ENCODE results near the gene OPRL1.

OPRL1 gene

DNA sequence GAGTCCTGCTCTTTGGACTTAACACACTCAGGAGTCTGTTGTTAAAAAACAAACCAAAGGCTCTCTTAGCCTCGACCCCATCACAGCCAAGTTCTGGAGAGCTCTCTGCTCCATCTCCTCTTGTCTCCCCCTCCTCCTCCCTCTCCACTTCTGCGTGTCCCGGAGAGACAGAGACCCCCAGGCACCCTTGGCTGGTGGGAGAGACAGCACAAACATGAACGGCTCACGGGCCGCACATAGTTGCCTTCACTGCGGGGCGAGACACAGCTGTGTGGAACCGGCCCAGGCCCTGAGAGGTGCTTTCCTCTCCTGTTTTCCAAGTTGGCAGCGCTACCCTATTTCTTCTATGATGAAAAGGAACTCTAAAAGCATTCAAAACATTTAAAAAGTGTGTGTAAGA, 61.1 kb downstream of the OPRL1 start:
- H3K27me3 ChIP-seq (ENCODE audit: insufficient read depth, low read depth, severe bottlenecking), result no peaks in the 10 kb centered on the region

DNA sequence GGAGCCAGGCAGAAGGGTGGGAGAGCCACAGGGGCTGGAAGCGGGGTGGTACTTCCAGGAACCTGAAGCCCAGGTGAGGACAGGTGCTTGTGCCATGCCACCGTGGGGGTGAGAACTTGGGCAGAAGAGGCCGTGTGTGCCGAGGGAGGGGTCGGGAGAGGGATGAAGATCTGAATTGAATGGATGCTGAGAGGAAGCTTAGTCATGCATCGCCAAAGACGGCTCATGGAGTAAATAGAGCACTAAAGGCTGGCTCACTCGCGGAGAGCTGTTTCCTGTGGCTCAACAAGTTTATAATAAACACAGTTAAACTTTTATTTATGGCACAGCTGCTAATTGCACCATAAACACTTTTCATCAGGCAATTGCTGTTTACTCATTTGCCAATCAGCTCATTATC, 62.7 kb downstream of the OPRL1 start:
- Histone ChIP-seq H3K9me3 (ENCODE audit: severe bottlenecking) (no peaks in the 10 kb centered on the region), H3K36me3 (no peaks in the 10 kb centered on the region), H3K27me3 (ENCODE audit: insufficient read depth, low read depth, severe bottlenecking) (no peaks in the 10 kb centered on the region), H3K4me3 (ENCODE audit: low read depth, low read length) (no peak overlapping the region), H3K27ac (no peak overlapping the region)
- peak; percentile 29 for DNase-seq
- TF ChIP-seq, protein P1, sequence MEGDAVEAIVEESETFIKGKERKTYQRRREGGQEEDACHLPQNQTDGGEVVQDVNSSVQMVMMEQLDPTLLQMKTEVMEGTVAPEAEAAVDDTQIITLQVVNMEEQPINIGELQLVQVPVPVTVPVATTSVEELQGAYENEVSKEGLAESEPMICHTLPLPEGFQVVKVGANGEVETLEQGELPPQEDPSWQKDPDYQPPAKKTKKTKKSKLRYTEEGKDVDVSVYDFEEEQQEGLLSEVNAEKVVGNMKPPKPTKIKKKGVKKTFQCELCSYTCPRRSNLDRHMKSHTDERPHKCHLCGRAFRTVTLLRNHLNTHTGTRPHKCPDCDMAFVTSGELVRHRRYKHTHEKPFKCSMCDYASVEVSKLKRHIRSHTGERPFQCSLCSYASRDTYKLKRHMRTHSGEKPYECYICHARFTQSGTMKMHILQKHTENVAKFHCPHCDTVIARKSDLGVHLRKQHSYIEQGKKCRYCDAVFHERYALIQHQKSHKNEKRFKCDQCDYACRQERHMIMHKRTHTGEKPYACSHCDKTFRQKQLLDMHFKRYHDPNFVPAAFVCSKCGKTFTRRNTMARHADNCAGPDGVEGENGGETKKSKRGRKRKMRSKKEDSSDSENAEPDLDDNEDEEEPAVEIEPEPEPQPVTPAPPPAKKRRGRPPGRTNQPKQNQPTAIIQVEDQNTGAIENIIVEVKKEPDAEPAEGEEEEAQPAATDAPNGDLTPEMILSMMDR (IDR thresholded peaks at IDR 0.05; ENCODE audit: low read depth, low read length), result no peak

More for the DNA sequence above, 61.1 kb downstream of the OPRL1 start:
- H3K36me3 ChIP-seq, result no peaks in the 10 kb centered on the region
- H3K27ac ChIP-seq, result no peak overlapping the region
- DNase-seq, result no peak
- H3K4me3 ChIP-seq (ENCODE audit: low read depth, low read length), result no peak overlapping the region
- TF ChIP-seq, protein P1 (IDR thresholded peaks at IDR 0.05; ENCODE audit: low read depth, low read length), result no peak
- no peaks in the 10 kb centered on the region for H3K9me3 ChIP-seq (ENCODE audit: severe bottlenecking)

DNA sequence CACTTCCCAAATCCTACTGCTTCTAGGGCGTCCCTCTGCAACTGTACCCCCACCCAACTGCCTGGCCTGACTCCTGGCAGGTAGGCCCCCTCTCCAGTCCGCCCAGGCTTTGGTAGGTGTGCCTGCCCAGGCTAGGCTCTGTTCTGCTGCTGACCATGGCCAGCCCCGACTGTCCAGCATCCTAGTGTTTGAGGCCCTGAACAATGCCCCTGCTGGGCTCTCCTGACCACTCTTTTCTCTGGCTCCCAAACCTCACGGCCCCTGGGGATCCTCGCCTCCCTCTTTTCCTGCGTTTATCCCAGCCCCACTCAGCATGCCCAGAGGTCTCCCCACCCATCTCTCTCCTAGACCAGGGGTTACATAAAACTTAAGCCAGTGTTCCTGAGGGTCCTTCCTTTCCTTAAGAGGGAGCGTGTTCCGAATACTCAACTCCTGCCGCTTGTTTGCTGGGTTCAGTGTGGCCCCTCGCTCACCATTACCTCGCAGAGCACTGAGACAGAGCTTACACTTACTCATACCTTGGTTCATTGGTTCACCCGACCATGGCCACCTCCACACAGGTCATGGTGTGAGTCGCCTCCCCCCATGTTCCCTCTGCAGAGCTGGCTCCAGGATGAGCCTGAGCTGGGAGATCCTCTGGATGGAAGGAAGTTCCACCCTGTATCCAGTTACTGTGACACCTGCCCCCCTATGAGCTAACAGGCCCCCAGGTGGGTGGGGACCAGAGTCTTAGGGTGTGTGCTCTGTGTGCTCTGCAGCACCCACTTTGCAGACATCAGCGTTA, 63.3 kb downstream of the OPRL1 start:
- TF ChIP-seq, protein P1 (IDR thresholded peaks at IDR 0.05; ENCODE audit: low read depth, low read length), result no peak
- no peak for DNase-seq
- Histone ChIP-seq H3K9me3 (ENCODE audit: severe bottlenecking) (no peaks in the 10 kb centered on the region), H3K27ac (no peak overlapping the region), H3K36me3 (no peaks in the 10 kb centered on the region), H3K27me3 (ENCODE audit: insufficient read depth, low read depth, severe bottlenecking) (no peaks in the 10 kb centered on the region), H3K4me3 (ENCODE audit: low read depth, low read length) (no peak overlapping the region)

DNA sequence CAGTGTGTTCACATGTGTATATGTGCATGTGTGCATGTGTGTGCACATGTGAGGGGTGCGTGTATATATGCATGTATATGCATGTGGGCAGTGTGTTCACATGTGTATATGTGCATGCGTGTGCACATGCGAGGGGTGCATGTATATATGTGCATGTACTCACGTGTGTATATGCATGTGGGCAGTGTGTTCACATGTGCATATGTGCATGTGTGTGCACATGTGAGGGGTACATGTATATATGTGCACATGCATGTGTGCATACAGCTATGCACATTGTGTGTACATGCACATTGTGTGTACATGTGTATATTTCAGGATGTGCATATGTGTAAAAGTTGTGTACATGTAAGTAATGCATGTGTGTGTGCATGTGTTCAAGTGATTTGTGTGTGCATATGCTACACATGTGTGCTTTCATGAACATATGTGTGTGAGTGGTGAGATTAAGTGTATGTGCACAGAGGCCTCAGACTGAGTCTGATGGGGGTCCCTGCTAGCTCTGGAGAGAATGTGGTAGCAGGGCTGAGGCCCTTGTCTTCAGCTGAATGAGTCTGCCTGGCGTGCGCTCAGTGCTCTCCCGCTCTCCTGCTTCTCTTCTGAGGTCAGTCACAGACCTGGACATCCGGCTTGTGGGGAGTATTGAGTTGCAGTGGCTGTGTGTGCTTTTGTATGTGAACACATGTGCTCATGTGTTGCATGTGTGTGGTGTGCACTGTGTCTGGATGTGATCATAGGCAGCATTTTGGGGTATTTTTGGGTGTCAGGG, 64.4 kb downstream of the OPRL1 start:
- no peak for DNase-seq
- Histone ChIP-seq H3K27me3 (ENCODE audit: insufficient read depth, low read depth, severe bottlenecking) (no peaks in the 10 kb centered on the region), H3K36me3 (no peaks in the 10 kb centered on the region), H3K27ac (no peak overlapping the region), H3K4me3 (ENCODE audit: low read depth, low read length) (no peak overlapping the region), H3K9me3 (ENCODE audit: severe bottlenecking) (no peaks in the 10 kb centered on the region)
- TF ChIP-seq, protein P1 (IDR thresholded peaks at IDR 0.05; ENCODE audit: low read depth, low read length), result no peak

DNA sequence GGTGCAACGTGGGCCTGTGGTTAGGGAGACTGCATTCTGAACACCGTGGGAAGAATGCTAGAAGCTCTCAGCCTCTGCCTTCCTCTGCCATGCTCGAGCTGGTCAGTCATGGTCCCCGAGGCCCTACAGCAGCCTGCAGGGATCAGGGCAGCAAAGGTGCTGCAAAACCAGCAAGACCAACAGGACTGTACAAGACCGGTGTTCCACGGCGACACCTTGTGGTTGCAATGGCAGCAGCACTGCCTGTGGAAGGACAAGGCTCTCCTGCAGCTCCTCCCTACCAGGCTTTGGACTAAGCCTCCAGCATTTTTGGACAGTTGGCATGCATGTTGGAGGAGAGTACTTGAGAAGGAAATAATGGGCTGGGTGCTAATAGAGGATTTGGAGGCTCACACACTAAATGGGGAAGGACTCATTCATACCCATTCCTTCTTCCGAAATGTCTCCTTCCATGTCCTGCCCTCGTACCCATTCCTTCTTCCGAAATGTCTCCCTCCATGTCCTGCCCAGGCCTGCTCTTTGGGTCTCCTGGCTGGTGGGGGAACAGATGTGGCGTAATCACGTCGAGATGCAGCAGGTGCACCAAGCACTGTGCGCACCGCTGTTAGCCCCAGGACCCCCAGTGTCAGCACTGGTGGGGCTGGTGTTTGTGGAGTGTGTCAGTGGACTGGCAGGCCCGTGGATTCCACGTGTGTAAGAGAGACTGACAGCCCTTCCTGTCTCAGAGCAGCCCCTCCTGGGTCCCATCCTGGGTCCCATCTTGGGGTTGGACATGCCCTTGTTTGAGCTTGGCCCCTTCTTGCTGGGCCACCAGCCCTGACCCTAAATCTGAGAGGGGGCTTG, 65.8 kb downstream of the OPRL1 start:
- Histone ChIP-seq H3K9me3 (ENCODE audit: severe bottlenecking) (no peaks in the 10 kb centered on the region), H3K4me3 (ENCODE audit: low read depth, low read length) (no peak overlapping the region), H3K27me3 (ENCODE audit: insufficient read depth, low read depth, severe bottlenecking) (no peaks in the 10 kb centered on the region), H3K36me3 (no peaks in the 10 kb centered on the region), H3K27ac (no peak overlapping the region)
- DNase-seq, result peak; percentile 35
- TF ChIP-seq, protein P1 (IDR thresholded peaks at IDR 0.05; ENCODE audit: low read depth, low read length), result peak; percentile 47; the same call in 1 of the 2 replicates

All from WERI-Rb-1 (cell line).